Activated CD4-positive, alpha-beta T cell treated with anti-CD3 and anti-CD28 coated beads, Interleukin-2, Interleukin-6, amounts not matched to agents 100 ng/mL and 50 ng/mL, durations not matched to agents 16 hours and 8 hours (primary cell): ENCODE measurements around the gene KIF1A.
"Not testable (repeated sequence)": the region's sequence is repeated elsewhere in the genome, so short reads cannot be mapped to it uniquely, and the experiment has no call there.

Experiments
- DNase-seq: peaks from one replicate; pipeline ENCODE4 v3.0.0-alpha.2; 2020

Gene KIF1A

DNA sequence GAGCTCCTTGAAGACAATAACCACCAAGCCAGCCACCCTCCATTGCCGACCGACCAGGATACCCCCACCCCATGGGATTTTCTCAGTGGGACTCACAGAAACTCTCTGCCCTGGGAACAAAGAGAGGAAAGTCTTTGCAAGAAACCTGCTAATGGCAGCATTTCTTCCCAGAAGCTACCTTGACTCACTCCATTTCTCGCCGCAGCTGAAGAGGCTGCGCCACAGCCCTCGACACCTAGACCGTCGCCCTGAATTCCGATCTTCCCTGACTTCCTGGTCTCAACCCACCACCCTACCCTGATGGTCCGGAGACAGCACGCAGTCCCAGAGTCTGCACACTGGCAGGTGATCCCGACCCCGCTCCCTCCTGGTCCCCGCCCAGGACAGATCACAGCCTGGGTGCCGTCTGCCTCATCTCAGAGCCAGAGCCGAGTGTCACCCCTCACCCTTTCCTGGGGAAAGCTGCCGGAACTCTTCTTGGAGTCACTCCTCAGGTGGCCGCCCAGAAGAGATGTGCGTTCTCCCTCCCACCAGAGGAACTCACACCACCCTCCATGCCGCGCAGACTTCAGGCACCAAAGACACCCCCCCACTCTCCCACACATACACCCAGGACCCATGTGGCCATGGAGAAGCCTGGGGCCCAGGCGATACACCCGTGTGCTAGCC, 103.8 kb downstream of the KIF1A start:
- no peak for DNase-seq

DNA sequence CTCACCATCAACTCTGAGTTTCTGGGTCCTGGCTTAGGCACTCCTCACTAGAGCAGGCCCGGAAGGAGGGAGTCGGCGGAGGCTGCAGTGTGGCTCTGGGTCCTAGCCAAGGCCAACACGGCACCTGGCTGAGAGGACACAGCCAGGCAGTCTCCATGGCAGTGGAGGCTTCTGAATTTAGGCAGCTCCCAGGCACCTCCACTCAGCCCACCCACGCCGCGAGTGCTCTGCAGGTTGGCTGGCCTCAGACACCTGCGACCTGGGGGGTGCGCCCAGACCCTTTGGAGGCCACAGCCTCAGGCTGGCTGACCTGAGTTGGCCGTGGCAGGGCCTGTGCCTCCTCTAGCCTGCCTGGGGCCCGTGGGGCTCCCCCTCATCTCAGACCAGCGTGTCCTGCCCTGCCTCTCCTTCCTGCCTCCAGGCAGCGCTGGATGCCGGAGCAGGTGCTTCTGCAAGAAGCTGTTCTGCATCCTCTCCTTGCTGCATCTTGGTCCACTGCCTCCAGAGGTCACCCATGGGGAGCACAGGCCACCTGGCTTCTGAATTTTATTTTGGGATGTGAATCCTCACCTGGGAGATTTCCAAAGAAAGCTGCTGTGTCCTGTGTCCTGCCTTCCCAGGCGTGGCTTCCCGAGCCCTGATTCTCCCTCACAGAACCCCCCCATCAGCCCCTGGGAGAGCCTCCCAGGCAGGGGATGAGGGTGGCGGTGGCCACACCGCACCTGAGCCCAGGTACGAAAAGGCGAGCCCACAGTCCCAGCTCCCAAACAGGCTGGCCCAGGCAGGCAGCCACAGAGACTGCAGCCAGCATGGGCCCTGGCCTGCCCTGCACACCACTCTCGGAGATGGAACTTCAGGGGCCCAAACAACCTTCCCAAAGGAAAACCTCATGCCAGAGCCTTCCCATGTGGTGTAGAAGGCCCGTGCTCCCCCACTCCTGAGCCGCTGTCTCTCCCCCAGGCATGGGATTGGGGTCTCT, 105.0 kb downstream of the KIF1A start:
- no peak for DNase-seq

DNA sequence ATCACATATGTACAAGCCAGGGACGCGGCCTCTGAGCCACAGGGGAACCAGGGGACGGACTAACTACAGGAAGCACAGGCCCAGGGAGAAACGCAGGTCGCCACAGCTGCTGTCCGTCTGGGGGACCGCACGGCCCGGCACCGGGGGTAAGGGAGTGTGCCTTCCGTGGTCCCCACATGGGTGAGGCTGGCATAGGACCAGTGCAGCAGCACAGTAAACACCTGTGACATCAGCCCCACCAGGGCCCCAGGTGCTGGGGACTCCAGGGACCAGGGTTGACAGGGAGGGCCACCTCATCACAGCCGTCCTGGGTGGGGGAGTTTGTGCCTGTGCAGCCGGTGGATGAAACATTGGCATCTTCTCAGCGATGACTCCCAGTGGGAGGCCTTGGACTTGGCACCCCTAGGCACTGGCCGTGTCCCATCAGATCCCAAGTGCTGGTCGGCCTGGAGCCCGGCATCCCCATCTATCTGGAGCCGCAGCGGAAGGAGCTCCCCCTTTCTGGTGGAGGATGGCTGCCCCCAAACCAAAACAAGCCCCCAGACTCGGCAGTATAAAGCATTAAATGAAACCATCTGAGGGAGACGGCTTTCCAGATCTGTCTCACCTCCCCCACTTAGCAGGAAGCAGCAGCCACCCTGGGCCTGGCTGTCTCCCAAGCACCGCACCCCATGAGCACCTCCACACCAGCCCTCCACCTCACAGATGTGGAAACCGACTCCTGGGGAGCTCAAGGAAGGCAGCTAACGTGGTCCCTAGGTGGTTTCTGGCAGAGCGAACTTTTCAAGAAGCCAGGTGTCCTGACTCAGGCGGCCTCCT, 105.9 kb downstream of the KIF1A start:
- no peak for DNase-seq

DNA sequence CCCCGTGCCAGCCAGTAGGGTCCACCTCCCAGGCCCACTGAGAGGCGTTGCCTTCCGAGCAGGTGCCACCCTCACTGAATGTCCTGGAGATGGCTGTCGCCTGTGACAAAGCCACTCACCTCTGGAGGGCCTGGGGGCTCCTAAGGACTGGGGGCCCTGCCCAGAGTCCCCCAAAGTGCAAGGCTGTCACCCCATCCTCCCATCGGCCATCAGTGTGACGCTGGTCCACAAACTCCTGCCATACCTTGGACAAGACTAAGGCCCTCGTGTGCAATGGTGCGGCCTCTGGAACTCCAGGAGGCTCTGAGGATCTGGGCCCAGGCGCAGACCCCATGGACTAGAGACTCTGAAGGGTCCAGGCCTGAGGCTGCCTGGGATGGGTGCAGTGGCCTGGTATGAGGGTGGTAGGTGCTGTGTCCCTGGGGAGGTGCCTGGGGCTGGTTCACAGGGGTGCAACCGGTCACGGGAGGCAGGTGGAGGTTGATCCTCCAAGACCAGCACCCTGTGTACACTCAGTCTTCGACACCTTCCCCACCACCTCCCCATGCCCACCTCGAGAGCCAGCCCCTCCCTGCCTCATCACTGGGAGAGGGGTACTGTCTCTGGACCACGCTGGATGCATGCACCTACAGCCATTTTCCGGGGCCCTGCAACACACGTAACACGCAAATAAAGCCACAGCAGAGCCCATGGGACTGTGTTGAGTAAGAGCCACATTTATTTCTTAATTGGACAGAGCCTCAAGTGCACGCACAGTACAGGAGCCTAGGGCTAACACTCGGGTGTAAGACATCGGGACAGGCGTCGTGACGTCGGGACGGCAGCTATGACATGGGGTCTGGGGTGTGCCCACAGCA, 106.7 kb downstream of the KIF1A start:
- DNase-seq: no peak

DNA sequence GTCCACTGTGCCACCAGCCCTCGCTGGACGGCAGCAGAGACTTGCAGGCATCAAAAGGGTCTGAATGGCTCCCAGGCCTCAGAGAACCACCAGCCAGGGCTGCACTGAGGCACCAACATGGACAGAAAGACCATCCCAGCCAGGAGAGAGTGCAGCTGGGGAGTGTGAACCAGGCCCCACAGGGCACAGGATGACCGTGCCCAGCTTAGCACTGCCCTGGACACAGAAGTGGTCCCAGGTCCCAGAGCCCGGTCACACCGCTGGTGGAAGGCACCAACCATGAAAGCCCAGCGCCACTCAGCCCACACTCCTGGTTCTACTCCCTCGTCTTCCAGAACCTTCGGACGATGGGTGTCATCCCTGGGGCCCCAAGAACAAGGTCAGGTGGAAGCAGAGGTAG, 107.9 kb downstream of the KIF1A start:
- no peak for DNase-seq

DNA sequence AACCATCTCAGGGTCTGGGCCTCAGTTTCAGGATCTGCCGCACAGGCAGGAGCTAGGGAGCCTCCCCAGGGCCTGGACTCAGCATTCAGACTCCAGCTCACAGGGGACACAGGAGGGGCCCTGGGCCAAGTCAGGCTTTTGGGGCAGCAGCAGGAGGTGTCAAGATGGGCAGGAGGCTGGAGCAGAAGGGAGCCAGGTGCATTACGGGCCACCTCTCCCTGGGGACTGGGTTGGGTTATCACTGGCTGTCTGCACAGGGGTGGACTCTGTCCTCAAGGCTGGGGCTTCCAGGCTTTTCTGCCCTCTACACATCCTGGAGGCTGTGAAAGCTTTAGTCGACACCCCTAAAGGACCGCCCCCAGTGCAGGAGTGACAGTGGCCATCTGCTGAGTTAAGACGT, 108.3 kb downstream of the KIF1A start:
- DNase-seq: no peak

DNA sequence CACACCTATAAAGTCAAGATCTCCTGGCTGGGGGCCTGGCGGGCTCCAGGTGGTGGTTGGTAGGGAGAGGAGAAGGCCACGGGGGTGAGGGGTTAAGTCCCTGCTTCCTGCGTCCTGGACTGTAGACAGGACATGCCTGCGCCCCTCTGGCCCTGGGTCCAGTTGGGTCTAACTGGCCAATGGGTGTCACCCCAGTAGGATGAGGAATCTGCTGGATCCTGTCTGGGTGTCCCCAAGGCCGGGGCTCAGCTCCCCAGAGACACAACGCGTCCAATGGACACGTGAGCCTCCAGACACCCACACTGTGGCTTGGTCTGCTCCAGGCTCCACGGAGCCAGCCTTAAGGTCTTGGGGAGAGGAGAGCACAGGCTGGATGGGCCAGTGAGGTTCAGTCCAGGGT, 108.7 kb downstream of the KIF1A start:
- DNase-seq: no peak

DNA sequence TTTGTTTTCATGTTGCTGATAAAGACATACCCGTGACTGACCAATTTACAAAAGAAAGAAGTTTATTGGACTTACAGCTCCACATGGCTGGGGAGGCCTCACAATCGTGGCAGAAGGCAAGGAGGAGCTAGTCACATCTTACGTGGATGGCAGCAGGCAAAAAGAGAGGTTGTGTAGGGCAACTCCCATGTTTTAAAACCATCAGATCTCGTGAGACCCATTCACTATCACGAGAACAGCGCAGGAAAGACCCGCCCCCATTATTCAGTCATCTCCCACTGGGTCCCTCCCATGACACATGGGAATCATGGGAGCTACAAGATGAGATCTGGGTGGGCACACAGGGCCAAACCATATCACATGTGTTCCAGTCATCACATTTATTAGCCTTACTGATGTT, 111.6 kb downstream of the KIF1A start:
- no peak for DNase-seq

DNA sequence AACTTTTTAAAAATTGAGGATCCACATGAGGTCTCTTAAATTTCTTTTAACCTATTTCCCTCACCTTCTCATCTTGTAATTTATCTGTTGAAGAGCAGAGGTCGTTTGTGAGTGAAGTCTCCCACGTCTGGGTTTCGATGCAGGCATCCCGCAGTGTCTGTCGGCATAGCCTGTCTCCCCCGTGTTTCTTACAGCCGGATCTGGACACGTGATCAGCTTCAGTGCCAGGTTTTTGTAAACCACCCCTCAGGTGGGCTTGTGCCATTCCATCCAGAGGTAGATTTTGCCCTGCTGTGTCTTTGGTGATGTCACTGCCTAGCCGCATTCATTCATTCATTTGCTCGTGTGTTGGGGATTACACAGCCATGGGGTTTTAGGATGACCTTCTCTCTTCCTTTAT, 112.2 kb downstream of the KIF1A start:
- no peak for DNase-seq

DNA sequence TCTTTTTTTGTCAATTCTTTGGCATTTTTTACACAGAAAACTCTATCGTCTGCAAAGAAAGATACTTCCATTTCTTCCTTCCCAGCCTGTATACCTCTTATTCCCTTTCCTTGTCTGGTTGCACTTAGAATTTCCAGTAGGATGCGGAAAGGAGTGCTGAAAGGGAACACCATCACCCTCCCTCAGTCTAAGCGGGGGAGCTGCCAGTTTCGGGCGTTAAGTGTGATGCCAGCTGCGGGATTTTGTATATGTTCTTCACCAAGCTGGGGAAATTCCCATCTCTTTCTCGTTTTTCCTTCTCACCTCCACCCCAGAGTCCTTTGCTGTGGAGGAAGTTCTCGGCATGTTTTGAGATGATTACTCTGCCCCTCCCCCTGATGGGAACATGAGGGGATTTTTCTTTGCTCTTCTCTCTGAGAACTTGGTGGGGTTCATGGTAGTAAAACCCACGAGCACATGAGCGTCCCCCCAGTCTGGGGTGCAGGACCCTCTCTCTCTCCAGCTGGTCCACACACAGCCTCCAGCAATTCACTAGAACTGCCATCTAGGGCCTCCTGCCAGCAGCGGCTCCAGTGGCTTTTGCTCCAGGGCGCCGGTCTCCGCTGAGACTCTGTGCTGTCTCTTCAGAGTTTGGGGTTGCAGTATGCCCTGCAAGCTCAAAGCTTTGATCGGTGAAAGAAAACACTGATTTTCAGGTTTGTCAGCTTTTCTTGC, 112.8 kb downstream of the KIF1A start:
- no peak for DNase-seq

DNA sequence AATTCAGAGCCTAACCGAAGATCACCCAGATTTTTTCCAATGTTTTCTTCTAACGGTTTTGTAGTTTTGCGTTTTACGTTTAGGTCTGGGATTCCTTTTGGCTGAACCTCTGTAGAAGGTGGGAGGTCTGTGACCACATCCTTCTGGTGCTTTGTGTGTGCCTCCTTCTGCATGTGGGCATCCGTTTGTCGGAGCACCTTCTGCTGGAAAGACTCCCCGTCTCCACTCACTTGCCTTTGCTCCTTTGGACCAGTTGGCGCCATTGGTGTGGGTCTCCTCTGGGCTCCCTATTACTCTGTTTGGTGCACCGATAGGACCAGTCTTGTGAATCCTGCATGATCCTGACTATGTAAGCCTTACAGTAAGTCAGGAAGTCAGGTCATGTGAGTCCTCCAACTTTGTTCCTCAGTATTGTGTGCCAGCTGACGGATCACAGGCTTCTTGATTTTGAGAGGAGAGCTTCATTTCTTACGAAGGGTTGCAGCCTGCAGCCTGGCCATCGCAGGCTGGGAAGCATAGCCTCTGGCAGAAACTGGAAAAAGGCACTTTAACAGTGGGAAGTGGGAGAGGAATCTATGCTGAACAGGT, 114.7 kb downstream of the KIF1A start:
- DNase-seq: peak; percentile 10

DNA sequence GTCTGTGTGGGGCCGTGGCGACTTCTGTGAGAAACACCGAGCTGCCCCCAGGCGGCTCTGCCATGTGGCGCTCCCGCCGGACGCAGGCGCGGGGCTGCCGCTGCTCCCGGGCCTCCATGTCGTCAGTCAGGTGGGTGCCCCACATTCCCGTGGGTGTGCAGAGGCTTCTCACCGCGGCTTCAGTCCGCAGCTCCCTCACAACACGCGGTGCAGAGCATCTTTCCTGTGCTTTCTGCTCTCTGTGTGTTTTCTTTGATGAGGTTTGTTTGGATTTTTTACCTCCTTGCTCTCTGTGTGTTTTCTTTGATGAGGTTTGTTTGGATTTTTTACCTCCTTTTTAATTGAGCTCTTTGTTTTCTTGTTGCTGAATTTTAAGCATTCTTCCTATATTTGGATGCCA, 115.4 kb downstream of the KIF1A start:
- DNase-seq: peak; percentile 7

DNA sequence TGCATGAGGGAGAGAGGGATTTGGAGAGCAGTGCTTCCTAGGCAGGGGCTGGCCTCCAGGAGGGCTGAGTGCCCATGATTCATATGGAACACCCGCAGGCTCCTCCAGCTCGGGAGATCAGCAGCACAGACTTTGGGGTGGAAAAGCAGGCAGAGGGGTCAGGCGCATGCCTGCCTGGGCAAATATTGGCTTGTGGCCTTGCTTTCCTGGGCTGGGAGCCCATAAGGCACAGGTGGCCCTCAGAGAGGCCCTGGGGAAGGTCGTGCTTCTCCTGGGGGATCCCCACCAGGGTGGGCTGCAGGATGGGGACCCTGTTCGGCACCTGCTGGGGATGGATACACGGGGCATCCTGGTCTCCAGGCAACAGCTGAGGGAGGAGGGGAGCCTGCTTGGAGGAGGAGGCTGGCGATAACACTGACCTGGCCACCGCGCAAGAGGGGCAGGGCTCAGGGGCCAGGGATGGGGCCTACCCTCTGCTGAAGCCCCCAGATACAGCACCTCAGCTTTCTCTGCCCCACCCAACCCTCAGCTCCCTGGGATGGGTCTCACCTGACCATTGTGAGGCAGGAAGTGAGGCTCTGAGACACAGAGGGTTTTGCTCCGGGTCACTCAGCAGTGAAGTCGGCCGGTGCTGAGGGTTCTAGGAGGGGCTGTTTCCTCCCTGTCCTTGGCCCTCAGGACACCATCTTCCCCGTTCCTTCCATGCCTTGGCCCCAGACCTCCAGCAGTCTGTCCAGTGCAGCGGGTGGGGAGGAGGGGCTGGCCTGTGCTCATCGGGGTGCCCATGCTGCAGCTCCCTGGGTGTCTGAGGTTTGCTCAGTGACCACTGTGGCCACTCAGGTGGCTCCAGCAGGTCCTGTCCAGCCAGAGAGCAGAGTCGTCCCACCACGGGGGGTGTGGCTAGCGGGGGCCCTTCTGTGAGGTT, 116.3 kb downstream of the KIF1A start:
- no peak for DNase-seq

DNA sequence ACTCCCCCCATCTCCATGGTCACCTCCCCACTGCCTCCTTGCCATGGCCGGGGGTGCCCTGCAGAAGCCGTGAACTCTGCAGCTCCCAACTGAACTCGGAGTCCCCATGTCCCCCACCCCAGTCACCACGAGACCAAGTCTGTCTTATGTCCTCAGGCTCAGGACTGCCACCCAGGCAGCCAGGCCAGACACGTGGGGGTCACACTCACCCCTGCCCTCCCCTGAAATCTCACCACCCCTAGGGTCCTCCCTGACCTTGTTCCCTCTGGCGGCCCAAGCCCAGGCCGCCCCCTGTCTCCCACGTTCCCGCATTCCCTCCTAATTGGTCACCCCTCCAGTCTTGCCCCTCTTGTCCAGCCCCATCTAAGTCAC, 117.4 kb downstream of the KIF1A start:
- DNase-seq: no peak

DNA sequence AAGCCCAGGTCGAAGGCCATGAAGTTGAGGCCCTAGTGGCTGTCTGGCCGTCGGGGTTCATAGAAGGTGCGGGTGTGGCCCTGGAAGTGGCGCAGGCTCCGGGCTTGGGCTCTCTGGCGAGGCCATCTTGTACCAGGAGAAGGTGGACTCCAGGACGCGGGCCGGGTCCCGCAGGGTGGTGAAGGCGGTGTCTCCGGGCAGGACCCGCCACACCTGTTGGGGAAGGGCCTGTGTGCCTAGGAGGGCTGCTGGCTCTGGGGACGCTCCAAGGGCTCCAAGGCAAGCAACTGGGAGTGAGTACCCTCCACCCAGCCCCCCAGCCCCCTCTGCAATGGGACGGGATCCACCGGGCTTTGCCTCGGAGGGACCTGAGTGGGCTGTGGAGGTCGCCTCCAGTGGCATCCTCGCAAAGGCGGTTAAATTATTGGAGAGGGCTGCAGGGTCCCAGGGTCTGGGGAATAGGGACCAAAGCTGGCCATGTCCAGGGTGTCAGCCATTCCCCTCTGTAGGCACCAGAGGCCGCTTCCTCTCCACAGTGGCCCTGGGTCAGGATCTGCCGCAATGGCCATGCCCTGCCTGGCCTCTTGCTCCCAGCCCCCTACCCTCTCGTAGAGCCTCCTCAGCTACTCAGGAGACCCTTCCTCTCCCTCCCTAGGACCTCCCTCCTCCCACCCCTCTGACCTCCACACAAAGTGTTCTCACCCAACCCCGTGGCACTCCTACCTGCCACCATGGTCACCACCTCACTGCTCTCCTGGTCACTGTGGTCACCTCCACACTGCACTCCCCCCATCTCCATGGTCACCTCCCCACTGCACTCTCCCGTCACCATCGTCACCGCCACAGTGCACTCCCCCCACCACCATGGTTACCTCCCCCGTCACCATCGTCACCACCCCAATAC, 118.0 kb downstream of the KIF1A start:
- DNase-seq: no peak

DNA sequence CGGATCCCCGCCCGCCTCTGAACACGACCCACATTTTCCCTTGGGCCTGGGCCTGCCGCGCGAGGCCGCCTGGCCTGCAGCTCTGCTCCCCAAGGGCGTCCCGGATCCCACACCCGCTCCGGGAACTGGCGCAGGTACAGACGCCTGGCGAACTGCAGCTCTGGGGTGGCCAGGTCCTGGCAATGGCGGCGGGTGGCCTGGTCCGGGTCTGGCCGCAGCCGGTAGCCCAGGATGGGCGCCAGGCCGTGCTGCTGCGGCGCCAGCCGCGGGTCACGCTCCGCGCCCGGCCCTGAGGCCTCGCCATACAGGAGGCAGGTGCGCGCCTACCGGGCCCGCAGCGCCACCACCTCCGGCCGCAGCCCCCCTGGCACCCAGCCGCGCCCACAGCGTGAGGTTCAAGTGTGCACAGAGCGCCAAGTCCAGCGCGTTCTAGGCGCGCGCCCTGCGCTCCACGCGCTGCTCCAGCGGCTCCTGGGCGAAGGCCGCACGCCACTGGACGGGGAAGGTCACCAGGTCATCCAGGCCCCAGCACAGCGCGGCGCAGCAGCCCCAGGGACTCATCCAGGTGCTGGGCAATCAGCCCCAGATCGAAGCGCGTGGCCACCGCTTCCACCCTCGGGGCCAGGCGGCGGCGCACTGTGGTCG, 118.8 kb downstream of the KIF1A start:
- DNase-seq: no peak

DNA sequence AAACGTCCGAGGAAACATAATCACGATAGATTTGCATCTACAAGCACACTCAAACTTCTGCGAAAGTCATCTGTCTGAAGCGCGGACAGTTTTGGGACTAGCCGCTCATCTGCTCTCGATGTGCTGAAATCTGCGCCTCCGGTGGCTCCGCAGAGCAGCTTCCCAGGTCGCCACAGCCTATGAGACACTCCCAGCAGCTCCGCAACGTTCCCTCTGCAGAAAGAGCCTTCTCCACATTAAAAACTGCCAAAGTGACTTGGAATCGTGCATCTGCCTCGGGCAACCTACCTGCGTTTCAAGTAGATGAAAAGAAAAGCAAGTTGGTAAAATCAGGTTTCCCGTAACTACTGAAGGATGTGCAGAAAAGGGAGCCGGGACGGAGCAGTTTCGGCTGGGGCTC, 119.4 kb downstream of the KIF1A start:
- not testable (repeated sequence) for DNase-seq

DNA sequence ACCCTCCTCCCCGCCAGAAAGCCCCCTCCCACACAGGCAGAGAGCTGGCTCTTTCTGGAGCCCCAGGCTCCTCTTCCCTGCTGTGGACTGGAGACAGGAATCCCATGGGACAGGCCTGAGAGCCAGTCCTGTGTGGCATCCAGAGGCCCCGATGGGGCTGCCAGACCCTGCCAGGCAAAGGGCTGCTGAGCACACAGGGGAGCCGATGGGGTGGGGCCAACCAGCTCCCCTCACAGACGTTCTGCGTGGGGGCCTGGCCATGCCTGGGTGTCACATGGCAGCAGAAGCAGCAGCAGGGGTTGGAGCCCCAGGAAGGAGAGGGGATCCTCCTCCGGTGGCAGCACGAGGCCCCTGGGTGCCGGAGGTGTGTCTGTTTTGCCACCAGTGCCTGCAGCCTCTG, 120.2 kb downstream of the KIF1A start:
- not testable (repeated sequence) for DNase-seq
